Nephron progenitor cell (in vitro differentiated cells): ENCODE data around the gene TMCO4.

ENCODE experiments used
- DNase-seq: peaks from one replicate; pipeline ENCODE4 v3.0.0; 2021
- H3K27ac Mint-ChIP-seq: 2 replicates; pipeline ENCODE4 v1.8.0; 2021; ENCODE audit warnings: mild to moderate bottlenecking, moderate library complexity, mixed read lengths
- H3K27me3 Mint-ChIP-seq: 2 replicates; pipeline ENCODE4 v1.8.0; 2021; ENCODE audit warnings: mild to moderate bottlenecking, low read depth, mixed read lengths; ENCODE audit not compliant: poor library complexity
- H3K36me3 Mint-ChIP-seq: 2 replicates; pipeline ENCODE4 v1.8.0; 2021; ENCODE audit warnings: low read depth, mixed read lengths
- H3K4me1 Mint-ChIP-seq: 2 replicates; pipeline ENCODE4 v1.8.0; 2021; ENCODE audit warnings: mixed read lengths
- H3K4me3 Mint-ChIP-seq: 2 replicates; pipeline ENCODE4 v1.8.0; 2021; ENCODE audit warnings: mild to moderate bottlenecking, moderate library complexity, mixed read lengths
- H3K9me3 Mint-ChIP-seq: 2 replicates; pipeline ENCODE4 v1.8.0; 2021; ENCODE audit warnings: mild to moderate bottlenecking, moderate library complexity, mixed read lengths
- CTCF ChIP-seq: fragments of 200-600 bp; sonication (generic); IDR thresholded peaks from 2 replicates; pipeline ENCODE4 v1.5.0; 2021; ENCODE audit warnings: antibody characterized with exemption

TMCO4 gene

GRCh38 chr1:19738669-19739068 is 61.0 kb downstream of the TMCO4 start:
- TF ChIP-seq CTCF, result no peak
- no peak overlapping the region for H3K4me3 Mint-ChIP-seq
- no peaks in the 10 kb centered on the region for H3K9me3 Mint-ChIP-seq
- no peaks in the 10 kb centered on the region for H3K4me1 Mint-ChIP-seq
- H3K36me3 Mint-ChIP-seq, result no peaks in the 10 kb centered on the region
- H3K27me3 Mint-ChIP-seq, result peaks cover 45% of the 10 kb centered on the region
- no peak for DNase-seq
- no peak overlapping the region for H3K27ac Mint-ChIP-seq

GRCh38 chr1:19738076-19738475 is 61.6 kb downstream of the TMCO4 start:
- no peak for DNase-seq
- Mint-ChIP-seq H3K9me3 (no peaks in the 10 kb centered on the region), H3K4me3 (no peak overlapping the region), H3K36me3 (no peaks in the 10 kb centered on the region), H3K27ac (no peak overlapping the region), H3K27me3 (peaks cover 39% of the 10 kb centered on the region), H3K4me1 (no peaks in the 10 kb centered on the region)
- TF ChIP-seq CTCF, result no peak

- no peaks in the 10 kb centered on the region for H3K36me3 Mint-ChIP-seq
- H3K4me1 Mint-ChIP-seq, result no peaks in the 10 kb centered on the region
- TF ChIP-seq CTCF, result no peak
- no peak for DNase-seq
- H3K4me3 Mint-ChIP-seq, result no peak overlapping the region
- H3K27me3 Mint-ChIP-seq, result peaks cover 46% of the 10 kb centered on the region
- no peak overlapping the region for H3K27ac Mint-ChIP-seq
- H3K9me3 Mint-ChIP-seq, result no peaks in the 10 kb centered on the region
These were observed 62.5 kb downstream of the TMCO4 start for GRCh38 chr1:19737104-19737825.

- H3K27ac Mint-ChIP-seq, result no peak overlapping the region
- DNase-seq, result no peak
- no peaks in the 10 kb centered on the region for H3K9me3 Mint-ChIP-seq
- peaks cover 11% of the 10 kb centered on the region for H3K4me1 Mint-ChIP-seq
- no peak for TF ChIP-seq CTCF
- H3K36me3 Mint-ChIP-seq, result no peaks in the 10 kb centered on the region
- no peak overlapping the region for H3K4me3 Mint-ChIP-seq
- H3K27me3 Mint-ChIP-seq, result peaks cover 50% of the 10 kb centered on the region
These were observed 64.1 kb downstream of the TMCO4 start for GRCh38 chr1:19735440-19736127.

- peaks cover 6% of the 10 kb centered on the region for H3K9me3 Mint-ChIP-seq
- H3K4me3 Mint-ChIP-seq, result no peak overlapping the region
- no peak for DNase-seq
These were observed 65.2 kb downstream of the TMCO4 start for GRCh38 chr1:19734472-19734999.

More at GRCh38 chr1:19734472-19734999, 65.2 kb downstream of the TMCO4 start:
- H3K4me1 Mint-ChIP-seq, result peaks cover 13% of the 10 kb centered on the region
- no peak for TF ChIP-seq CTCF
- peaks cover 39% of the 10 kb centered on the region for H3K27me3 Mint-ChIP-seq
- H3K27ac Mint-ChIP-seq, result no peak overlapping the region
- H3K36me3 Mint-ChIP-seq, result no peaks in the 10 kb centered on the region
